ENCODE results near the gene FCAR. TPM values are rescaled to one million over a fixed set of nuclear protein-coding genes. Genes with fewer than 3 reads are reported as not detected.

The FCAR gene
- polyA plus RNA-seq, 3 donors = 147 to 239 (median 173) TPM

DNA sequence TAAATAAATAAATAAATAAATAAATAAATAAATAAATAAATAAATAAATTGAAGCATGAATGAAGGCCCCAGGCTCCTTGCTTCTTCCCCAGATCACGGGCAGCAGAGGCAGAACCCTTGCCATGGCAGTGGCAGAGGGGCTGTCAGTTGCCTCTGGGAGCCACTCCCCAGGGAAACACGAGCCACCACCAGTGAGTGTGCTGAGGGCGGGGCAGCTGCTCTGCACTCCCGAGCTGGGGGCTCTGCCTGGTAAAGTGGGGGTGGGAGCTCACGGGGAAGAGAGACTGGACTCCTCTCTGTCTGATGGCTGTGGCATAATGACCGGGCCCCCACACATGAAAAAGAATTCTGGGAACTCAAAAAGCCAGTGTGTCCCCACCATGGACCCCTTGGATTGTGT lies 7.8 kb downstream of the FCAR start:
- Mint-ChIP-seq H3K4me1 (peaks cover 58% of the 10 kb centered on the region), H3K27me3 (ENCODE audit: low read depth in 3 of 3) (peaks cover 2 to 15% (median 13%) of the 10 kb centered on the region in 3 donors), H3K27ac (peak overlapping the region in 1 of 7 donors; percentile 71), H3K4me3 (no peak overlapping the region), H3K9me3 (peaks cover 0 to 7% (median 0%) of the 10 kb centered on the region in 7 donors), H3K36me3 (peaks cover 81 to 99% of the 10 kb centered on the region in 2 donors)
- peaks cover 44 to 77% of the 10 kb centered on the region in 2 donors for H3K36me3 ChIP-seq (replicated peaks in 1 of 2; ENCODE audit: control insufficient read depth in 1 of 2, insufficient read depth in 2 of 2, low read length in 2 of 2)
- peaks cover 98% of the 10 kb centered on the region for H4K20me1 ChIP-seq (ENCODE audit: insufficient read depth, low read length)
- no peak overlapping the region for H3K4me3 ChIP-seq (replicated peaks in 1 of 3; ENCODE audit: low read depth in 2 of 3, low read length in 3 of 3)
- no peak overlapping the region for H2AFZ ChIP-seq (ENCODE audit: insufficient read depth, low read depth, low read length, poor library complexity, severe bottlenecking)
- intact Hi-C loops (cut with micrococcal nuclease) = loop anchor here in 1 of 2 donors (5.0 kb wide), 1 partner anchor 35 kb away; no protein-coding TSS in a partner anchor
- H3K4me2 ChIP-seq (replicated peaks; ENCODE audit: extremely low read depth, low read length, poor library complexity, severe bottlenecking) = no peak overlapping the region
- no peaks in the 10 kb centered on the region for H3K9me3 ChIP-seq (replicated peaks in 1 of 2; ENCODE audit: control insufficient read depth in 1 of 2, insufficient read depth in 1 of 2, low read length in 2 of 2)
- H3K9ac ChIP-seq (ENCODE audit: insufficient read depth, low read length, poor library complexity, severe bottlenecking) = no peak overlapping the region
- DNase-seq = no peak
- no peaks in the 10 kb centered on the region for H3K27me3 ChIP-seq (ENCODE audit: control insufficient read depth in 2 of 2, insufficient read depth in 2 of 2, low read length in 2 of 2)
- H3K4me1 ChIP-seq (ENCODE audit: control insufficient read depth in 1 of 2, insufficient read depth in 2 of 2, low read length in 2 of 2) = peaks cover 42 to 61% of the 10 kb centered on the region in 2 donors
- TF ChIP-seq, protein P1, sequence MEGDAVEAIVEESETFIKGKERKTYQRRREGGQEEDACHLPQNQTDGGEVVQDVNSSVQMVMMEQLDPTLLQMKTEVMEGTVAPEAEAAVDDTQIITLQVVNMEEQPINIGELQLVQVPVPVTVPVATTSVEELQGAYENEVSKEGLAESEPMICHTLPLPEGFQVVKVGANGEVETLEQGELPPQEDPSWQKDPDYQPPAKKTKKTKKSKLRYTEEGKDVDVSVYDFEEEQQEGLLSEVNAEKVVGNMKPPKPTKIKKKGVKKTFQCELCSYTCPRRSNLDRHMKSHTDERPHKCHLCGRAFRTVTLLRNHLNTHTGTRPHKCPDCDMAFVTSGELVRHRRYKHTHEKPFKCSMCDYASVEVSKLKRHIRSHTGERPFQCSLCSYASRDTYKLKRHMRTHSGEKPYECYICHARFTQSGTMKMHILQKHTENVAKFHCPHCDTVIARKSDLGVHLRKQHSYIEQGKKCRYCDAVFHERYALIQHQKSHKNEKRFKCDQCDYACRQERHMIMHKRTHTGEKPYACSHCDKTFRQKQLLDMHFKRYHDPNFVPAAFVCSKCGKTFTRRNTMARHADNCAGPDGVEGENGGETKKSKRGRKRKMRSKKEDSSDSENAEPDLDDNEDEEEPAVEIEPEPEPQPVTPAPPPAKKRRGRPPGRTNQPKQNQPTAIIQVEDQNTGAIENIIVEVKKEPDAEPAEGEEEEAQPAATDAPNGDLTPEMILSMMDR (IDR thresholded peaks at IDR 0.05) = no peak
- WGBS (ENCODE audit: insufficient coverage) = 77% methylated on average over 6 of the region's 6 CpGs
- no peak overlapping the region for H3K27ac ChIP-seq (ENCODE audit: low read depth in 1 of 2, low read length in 2 of 2)
- peaks cover 70% of the 10 kb centered on the region for H3K79me2 ChIP-seq (ENCODE audit: insufficient read depth, low read length)

GRCh38 chr19:54882758-54883157 lies 8.7 kb downstream of the FCAR start:
- peaks cover 49 to 84% of the 10 kb centered on the region in 2 donors for H3K36me3 ChIP-seq (replicated peaks in 1 of 2; ENCODE audit: control insufficient read depth in 1 of 2, insufficient read depth in 2 of 2, low read length in 2 of 2)
- no peak overlapping the region for H3K9ac ChIP-seq (ENCODE audit: insufficient read depth, low read length, poor library complexity, severe bottlenecking)
- H3K9me3 ChIP-seq (replicated peaks in 1 of 2; ENCODE audit: control insufficient read depth in 1 of 2, insufficient read depth in 1 of 2, low read length in 2 of 2) = no peaks in the 10 kb centered on the region
- 89% methylated on average over 2 of the region's 7 CpGs for WGBS (ENCODE audit: insufficient coverage)
- TF ChIP-seq, protein P1 (IDR thresholded peaks at IDR 0.05) = peak; percentile 33
- peaks cover 61% of the 10 kb centered on the region for H3K79me2 ChIP-seq (ENCODE audit: insufficient read depth, low read length)
- peaks cover 49% of the 10 kb centered on the region for H3K4me1 Mint-ChIP-seq
- H2AFZ ChIP-seq (ENCODE audit: insufficient read depth, low read depth, low read length, poor library complexity, severe bottlenecking) = no peak overlapping the region
- H3K27ac Mint-ChIP-seq = peak overlapping the region in 6 of 7 donors; percentile 2 to 69 (median 48)
- H3K9me3 Mint-ChIP-seq = peaks cover 0 to 7% (median 0%) of the 10 kb centered on the region in 7 donors
- no peak overlapping the region for H3K4me2 ChIP-seq (replicated peaks; ENCODE audit: extremely low read depth, low read length, poor library complexity, severe bottlenecking)
- H3K4me1 ChIP-seq (ENCODE audit: control insufficient read depth in 1 of 2, insufficient read depth in 2 of 2, low read length in 2 of 2) = peaks cover 34 to 52% of the 10 kb centered on the region in 2 donors
- H4K20me1 ChIP-seq (ENCODE audit: insufficient read depth, low read length) = peaks cover 96% of the 10 kb centered on the region
- intact Hi-C loops (cut with micrococcal nuclease) = loop anchor here in 1 of 2 donors (5.0 kb wide), 1 partner anchor 35 kb away; no protein-coding TSS in a partner anchor
- peaks cover 77 to 100% of the 10 kb centered on the region in 2 donors for H3K36me3 Mint-ChIP-seq
- H3K27ac ChIP-seq (ENCODE audit: low read depth in 1 of 2, low read length in 2 of 2) = no peak overlapping the region
- no peaks in the 10 kb centered on the region for H3K27me3 ChIP-seq (ENCODE audit: control insufficient read depth in 2 of 2, insufficient read depth in 2 of 2, low read length in 2 of 2)
- peaks cover 2 to 15% (median 13%) of the 10 kb centered on the region in 3 donors for H3K27me3 Mint-ChIP-seq (ENCODE audit: low read depth in 3 of 3)
- peak in 1 of 3 donors; percentile 47 for DNase-seq
- H3K4me3 ChIP-seq (replicated peaks in 1 of 3; ENCODE audit: low read depth in 2 of 3, low read length in 3 of 3) = no peak overlapping the region
- peak overlapping the region in 1 of 2 donors; percentile 46 for H3K4me3 Mint-ChIP-seq

Measured in CD14-positive monocyte (primary cell).